Measurements from ENCODE around the gene GHRH.

Gene GHRH

GRCh38 chr20:37251825-37252477 lies 9.7 kb downstream of the GHRH start:
- no peak for TF ChIP-seq CTCF (IDR thresholded peaks at IDR 0.05; ENCODE audit: low read depth, low read length)
- DNase-seq (ENCODE audit: extremely low read depth, low read depth), result no peak

GRCh38 chr20:37249304-37249703 lies 12.3 kb downstream of the GHRH start:
- DNase-seq (ENCODE audit: extremely low read depth, low read depth), result no peak

GRCh38 chr20:37247547-37247946 lies 14.1 kb downstream of the GHRH start:
- no peak for TF ChIP-seq CTCF (IDR thresholded peaks at IDR 0.05; ENCODE audit: low read depth, low read length)
- DNase-seq (ENCODE audit: extremely low read depth, low read depth), result no peak

More at GRCh38 chr20:37249304-37249703, 12.3 kb downstream of the GHRH start:
- no peak for TF ChIP-seq CTCF (IDR thresholded peaks at IDR 0.05; ENCODE audit: low read depth, low read length)

- no peak for TF ChIP-seq CTCF (IDR thresholded peaks at IDR 0.05; ENCODE audit: low read depth, low read length)
- no peak for DNase-seq (ENCODE audit: extremely low read depth, low read depth)
Measured at GRCh38 chr20:37246736-37247135, 14.9 kb downstream of the GHRH start.

GRCh38 chr20:37245216-37246150 lies 16.1 kb downstream of the GHRH start:
- no peak for DNase-seq (ENCODE audit: extremely low read depth, low read depth)
- TF ChIP-seq CTCF (IDR thresholded peaks at IDR 0.05; ENCODE audit: low read depth, low read length), result no peak

- TF ChIP-seq CTCF (IDR thresholded peaks at IDR 0.05; ENCODE audit: low read depth, low read length), result no peak
- no peak for DNase-seq (ENCODE audit: extremely low read depth, low read depth)
Measured at GRCh38 chr20:37244572-37244957, 17.0 kb downstream of the GHRH start.

- DNase-seq (ENCODE audit: extremely low read depth, low read depth), result no peak
- TF ChIP-seq CTCF (IDR thresholded peaks at IDR 0.05; ENCODE audit: low read depth, low read length), result no peak
Measured at GRCh38 chr20:37243937-37244571, 17.6 kb downstream of the GHRH start.

All from AG09319 (cell line).